AG08395 (cell line): ENCODE results near the gene JPH2.

Experiments
- DNase-seq: peaks from one replicate; pipeline ENCODE4 v3.0.0; 2012; ENCODE audit warnings: mixed read lengths, low spot score

The JPH2 gene

GRCh38 chr20:44075191-44075949, 111.6 kb downstream of the JPH2 start:
- no peak for DNase-seq

DNA sequence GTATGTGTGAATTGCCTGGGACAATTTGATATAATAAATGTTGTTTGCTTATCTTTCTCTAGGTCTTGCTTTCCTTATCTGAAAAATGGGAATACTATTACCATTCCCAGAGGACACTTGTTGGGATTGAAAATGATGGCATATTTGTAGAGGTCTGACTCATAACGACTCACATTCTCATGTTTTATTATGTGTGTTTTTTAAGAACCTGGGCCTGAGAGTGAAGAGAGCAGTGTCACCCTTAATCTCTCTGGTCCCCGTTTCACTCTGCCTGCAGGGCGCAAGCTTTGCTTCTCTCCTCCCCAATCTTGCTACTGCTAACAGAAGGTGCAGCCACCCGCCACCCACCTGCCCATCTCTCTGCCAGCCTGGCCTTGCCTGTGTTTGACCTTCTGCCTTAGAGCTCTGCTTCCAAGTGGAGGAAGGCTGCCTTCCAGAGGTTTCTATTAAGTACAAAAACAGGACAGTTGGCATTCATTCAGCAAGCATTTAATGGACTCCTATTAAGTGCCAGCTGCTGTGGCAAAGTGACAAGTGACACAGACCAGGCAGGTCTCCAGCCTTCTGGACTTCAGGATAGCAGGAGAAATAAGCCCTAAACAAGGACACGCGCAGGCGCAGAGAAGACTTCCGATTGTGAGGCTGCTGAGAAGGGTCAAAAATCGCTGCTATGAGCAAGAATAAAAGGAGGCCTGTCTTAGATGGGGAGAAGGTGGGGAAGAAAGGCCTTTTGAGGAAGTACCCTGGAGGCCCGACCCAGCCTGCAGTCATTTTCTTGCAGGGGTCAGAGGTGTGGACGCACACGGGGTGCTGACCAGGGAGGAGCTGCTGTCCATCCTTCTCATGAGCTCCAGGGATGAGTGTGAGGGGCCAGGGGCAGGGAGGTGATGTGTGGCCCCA, 112.5 kb downstream of the JPH2 start:
- peak; percentile 41 for DNase-seq

- DNase-seq, result no peak
These were observed 113.3 kb downstream of the JPH2 start for GRCh38 chr20:44073675-44074071.

- DNase-seq, result no peak
These were observed 113.8 kb downstream of the JPH2 start for GRCh38 chr20:44073011-44073674.

DNA sequence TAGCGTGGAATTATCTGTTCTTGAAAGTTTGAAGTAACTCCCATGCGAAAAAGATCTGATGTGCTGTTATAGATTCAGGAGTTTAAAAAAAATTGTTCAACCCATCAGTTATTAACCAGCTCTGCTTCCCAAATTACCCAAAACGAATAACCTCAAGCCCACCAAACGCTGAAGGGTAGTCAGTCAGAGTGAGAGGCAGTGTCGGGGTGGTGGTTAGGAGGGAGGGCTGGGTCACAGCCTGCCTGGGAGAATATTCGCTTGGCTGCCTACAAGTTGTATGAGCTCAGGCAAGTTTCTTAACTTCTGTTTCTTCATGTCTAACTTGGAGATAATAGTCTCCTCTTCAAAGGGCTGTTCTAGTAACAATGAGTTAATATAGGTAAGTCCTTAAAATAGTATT, 114.6 kb downstream of the JPH2 start:
- no peak for DNase-seq

DNA sequence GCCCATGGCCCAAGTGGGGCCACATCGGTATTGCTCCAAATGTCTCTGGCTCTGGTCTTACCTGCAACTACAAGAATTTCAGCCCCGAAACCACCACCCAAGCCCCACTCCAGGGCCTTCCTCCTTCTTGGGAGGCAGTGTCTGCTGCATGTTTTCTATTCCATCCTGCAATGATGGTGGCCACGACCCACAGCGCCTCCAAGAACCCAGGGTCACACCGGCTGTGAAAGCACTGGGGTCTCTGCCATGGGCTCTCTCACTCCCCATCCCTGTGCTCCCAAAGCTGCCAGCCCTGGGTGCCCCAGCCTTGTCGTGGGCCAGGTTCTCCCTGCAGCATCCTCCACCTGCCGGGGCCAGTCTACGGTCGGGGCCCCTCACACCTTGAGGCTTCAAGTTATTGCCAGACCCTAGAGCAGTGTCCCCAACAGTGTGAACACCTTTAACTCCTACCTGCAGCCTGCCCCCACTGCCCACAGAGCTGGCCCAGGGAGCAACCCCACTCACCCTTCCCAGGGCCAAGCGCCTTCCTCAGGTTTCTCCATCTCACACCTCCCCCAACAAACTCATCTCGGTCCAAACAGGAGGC, 115.4 kb downstream of the JPH2 start:
- no peak for DNase-seq

DNA sequence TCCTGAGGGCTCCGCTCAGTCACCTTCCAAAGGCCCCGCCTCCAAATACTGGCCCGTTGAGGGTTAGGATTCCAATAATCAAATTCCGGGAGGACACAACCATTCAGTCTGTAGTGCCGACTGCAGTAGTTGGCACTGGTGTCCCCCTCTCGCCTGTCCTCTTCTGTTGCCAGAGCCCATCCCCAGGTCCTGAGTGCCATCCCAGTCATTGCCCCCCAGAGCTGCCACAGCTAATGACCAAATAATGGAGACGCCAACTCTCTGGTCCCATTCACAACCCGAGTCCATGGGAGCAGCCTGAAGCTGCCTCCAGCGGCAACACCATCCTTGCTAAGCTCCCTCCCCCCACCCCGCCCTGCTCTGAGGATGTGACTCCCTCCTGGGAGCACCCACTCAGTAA, 115.9 kb downstream of the JPH2 start:
- DNase-seq, result no peak

- no peak for DNase-seq
These were observed 116.7 kb downstream of the JPH2 start for GRCh38 chr20:44070139-44070900.

DNA sequence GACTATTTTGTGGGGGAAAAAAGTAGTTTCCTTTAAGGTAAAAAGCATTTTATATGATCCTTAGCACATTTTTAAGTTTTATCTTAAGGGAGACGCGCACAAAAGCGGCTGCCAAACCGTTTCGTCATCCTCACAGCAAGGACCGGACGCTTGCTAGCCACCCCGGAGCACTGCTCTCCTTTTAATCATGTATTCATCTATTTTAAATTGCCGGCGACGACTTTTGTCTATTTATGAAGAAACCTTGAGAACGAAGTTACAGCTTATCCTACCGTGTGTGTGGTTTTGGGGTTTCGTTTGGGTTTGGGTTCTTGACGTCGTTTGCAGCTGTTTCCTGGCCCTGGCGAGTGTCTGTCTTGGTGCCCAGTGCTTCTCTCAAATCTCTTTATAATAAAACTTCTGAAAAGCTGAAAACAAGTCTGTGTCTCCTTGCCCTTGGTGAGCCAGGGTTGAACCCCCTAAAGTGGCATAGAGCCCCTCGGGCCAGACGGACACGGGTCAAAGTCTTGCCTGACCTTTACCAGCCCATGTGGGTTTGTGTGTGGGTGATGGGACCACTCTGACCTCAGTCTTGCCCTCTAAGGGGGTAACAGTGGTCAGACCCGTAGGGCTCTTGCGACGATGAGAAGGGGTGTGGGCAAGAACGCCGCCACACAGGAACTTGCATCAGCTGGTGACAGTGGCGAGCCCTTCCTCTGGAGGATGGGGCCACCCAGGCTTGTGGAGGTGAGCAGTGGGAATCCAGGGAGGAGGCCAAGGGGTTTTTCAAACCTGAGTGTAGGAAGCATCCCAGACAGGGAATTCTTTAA, 117.6 kb downstream of the JPH2 start:
- no peak for DNase-seq

DNA sequence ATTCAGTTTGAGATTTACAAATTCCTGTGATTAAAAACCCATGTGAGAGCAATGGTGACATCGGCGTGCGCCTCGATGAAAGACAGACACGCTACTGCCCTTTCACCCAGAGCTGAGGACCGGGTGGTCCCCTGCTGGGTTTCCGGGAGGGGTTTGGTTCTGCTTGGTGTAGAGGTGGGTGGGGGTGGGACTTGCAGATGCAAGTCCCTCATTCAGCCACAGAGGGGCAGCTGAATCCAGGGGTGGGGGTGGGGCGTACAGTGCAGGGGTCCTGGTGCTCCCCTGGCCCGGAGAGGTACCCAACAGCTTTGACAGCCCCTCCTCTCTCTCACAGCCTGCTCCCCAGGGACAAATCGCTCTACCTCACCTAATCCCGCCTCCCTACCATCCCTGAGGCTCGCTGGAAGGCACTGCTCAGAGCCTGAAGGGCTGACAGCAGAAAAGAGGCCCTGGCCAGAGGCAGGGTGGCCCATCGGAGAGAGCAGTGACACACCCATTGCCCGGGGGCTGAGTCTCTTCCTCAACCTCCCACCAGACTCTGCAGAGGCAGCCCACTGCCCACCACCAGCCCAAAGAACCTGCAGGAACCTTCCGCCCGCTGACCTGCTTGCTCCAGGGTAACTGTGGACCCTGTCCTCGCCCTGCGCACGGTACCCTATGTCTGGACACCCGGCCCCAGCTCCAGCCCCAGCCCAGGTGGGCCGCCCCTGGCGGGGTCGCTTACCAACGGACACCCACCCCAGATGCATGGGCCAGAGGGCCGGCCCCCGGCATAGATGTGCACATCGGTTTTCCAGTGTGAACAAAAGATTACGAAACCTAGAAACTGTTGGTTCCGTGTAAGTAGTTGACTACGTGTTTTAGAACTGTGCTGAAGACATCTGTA, 118.4 kb downstream of the JPH2 start:
- DNase-seq, result no peak

GRCh38 chr20:44067650-44068081, 119.3 kb downstream of the JPH2 start:
- no peak for DNase-seq

- no peak for DNase-seq
These were observed 120.1 kb downstream of the JPH2 start for GRCh38 chr20:44066645-44067606.

DNA sequence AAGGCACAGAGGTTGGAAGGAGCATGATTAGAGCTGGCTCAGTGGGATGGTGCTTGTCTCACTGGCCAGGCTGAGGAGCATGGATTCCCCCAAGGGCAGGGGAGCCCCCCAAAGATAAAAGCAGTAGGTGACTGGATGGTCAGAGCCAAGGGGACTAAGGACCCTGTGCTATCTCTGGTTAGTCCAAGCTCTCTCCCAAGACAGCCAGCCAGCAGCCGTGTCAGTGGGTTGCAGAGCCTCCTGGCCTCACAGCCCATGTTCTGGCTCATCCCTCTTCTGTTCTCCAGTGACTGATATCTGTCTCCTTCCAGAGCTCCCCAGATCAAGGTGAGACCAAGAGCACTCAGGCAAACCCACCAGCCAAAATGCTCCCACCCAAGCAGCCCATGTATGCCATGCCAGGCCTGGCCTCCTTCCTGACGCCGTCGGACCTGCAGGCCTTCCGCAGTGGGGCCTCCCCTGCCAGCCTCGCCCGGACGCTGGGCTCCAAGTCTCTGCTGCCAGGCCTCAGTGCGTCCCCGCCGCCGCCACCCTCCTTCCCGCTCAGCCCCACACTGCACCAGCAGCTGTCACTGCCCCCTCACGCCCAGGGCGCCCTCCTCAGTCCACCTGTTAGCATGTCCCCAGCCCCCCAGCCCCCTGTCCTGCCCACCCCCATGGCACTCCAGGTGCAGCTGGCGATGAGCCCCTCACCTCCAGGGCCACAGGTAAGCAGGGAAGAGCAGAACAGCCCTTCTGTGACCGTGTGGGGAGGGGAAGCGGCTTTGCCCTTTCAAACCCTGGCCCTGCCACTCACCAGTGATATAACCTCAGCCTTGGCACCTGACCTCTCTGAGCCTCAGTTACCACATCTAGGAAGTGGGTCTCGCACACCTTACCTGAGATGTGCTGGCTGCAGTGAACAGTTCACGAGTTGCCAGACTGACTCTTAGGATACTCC, 121.3 kb downstream of the JPH2 start:
- DNase-seq, result no peak

DNA sequence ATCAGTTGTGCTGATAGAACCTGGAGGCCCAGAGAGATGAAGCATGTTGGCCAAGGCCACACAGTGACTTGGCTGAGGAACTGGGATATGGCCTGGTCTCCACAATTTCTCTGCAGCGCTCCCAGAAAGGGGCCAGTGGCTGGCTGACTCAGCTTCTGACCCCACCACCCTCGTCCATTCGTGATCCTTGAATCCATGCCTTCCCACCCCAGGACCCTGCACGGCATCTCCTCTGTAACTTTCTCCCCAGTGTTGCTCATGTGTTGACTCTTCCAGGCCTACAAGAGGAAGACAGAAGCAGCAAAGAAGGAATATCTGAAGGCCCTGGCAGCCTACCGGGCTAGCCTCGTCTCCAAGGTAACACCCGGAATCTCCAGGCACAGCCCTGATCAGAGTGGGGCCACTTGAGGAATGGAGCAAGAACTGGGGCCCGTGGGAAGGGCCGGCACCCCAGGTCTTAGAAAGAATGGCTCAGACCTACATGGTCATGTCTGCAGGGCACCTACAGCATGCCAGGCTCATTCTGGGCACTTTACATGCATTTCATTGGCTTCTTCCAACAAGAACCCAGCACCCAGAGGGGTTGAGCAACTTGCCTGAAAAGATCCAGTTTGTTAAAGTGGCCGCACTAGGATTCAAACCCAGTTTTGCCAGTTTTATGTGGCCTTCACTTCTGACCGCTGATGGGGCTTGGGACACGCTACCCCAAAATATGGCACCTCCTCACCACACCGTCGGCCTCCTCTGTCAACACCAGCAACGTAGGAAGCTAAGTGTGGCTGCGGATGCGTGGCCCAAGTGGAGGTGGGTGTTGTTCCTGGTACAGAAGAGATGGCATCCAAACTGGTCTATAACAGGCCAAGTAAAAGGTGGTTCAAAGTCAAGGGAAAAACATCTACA, 122.2 kb downstream of the JPH2 start:
- no peak for DNase-seq
